Suprapubic skin (tissue), 2 donors: ENCODE results near the gene IGF2BP2.

Experiments
- EP300 ChIP-seq: sonication (generic); formaldehyde crosslinking; IDR thresholded peaks from one replicate; pipeline ENCODE4 v1.6.1; 2017; ENCODE audit warnings: antibody characterized with exemption
- POLR2A ChIP-seq, 2 donors: fragments of 450-650 bp; IDR thresholded peaks; one replicate each; pipeline ENCODE4 v1.6.1; 2017; ENCODE audit warnings: antibody characterized with exemption in 2 of 2, mild to moderate bottlenecking in 2 of 2, moderate library complexity in 2 of 2

DNA sequence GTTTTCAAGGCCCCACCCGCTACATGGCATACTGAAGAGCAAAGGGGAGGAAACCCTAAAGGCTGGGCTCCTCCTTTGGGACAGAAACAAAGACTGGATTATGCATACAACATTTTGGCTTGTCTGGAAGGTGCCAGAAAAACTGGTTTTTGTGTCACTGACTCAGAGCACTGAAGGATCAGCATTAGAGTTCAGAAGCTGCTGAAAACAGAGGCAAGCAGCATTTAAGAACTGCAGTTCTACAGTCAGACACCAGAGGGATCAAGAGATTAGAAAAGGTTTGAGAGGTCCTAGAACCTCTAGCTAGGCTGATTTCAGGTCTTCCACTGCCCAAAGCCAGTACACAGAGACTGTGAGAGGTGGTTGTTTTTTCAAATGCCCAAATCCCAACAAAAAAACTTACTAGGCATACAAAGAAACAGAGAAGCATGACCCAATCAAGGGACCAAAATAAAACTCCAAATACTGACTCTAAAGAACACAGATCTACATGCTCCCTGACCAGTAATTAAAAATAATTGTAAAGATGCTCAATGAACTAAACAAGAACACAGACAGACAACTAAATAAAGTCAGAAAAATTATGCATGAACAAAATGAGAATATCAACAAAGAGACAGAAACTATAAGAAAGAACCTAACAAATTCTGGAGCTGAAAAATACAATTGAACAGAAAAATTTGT, 147.6 kb downstream of the IGF2BP2 start:
- TF ChIP-seq EP300 (no peak), POLR2A (IDR thresholded peaks at IDR 0.05) (no peak)
